ENCODE results near the gene KCTD2.

- TF ChIP-seq CTCF (IDR thresholded peaks at IDR 0.05): no peak
- no peak for TF ChIP-seq POLR2A (IDR thresholded peaks at IDR 0.05)
- no peak for TF ChIP-seq EP300 (IDR thresholded peaks at IDR 0.05)
These were observed 16.2 kb downstream of the KCTD2 start for GRCh38 chr17:75063201-75063600.
